Measurements from ENCODE around the gene ZNF782.
"Not testable (repeated sequence)": the region's sequence is repeated elsewhere in the genome, so short reads cannot be mapped to it uniquely, and the experiment has no call there.

The ZNF782 gene

DNA sequence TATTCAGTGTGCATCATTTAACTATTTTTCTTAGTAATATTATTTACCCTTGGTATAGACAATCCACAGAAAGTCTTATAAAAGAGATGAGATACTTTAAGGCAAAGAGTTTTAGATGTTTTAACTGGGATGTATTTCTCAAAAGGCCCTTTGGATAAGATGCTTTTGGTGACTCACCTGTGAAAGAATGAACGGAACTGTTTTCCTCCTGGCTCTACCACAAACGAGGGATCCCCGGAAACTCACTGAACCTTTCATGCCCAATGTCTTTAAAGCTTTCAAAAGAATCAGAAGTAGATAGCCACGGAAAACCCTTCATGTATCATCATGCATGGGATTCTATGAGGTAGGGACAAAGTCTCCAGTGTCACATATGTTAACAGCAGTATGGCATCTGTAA is 1.6 kb downstream of the ZNF782 start:
- DNase-seq, result no peak

DNA sequence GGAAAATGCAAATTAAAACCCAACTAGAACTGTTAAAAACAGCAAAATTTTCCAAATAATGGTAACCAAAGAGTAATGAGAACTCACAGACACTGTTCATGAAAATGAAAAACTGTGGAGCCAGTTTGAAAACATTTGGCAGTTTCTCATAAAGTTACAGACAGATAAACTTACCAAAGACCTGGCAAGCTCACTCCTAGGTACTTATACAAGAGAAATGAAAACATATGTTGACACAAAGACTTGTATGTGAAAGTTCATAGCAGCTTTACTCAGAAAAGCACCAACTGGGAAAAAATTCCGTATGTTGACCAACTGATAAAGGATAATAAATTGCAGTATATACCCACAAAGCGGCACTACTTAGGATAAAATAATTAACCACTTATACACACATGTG is 10.3 kb downstream of the ZNF782 start:
- DNase-seq, result no peak

- no peak for DNase-seq
These were observed 35.8 kb downstream of the ZNF782 start for GRCh38 chr9:96818533-96818932.

DNA sequence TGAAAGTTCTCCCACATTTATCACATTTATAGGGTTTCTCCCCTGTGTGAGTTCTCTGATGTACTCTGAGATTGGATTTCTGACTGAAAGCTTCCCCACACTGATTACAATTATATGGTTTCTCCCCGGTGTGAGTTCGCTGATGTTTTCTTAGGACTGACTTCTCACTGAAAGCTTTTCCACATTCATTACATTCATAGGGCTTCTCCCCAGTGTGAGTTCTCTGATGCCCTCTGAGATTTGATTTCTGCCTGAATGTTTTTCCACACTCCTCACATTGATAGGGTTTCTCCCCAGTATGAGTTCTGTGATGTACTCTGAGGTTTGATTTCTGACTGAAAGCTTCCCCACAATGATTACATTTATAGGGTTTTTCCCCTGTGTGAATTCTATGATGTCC is 36.3 kb downstream of the ZNF782 start:
- DNase-seq, result no peak

GRCh38 chr9:96813607-96814006 is 40.7 kb downstream of the ZNF782 start:
- DNase-seq, result no peak

- not testable (repeated sequence) for DNase-seq
These were observed 55.4 kb downstream of the ZNF782 start for GRCh38 chr9:96798959-96799358.

GRCh38 chr9:96784021-96784420 is 70.3 kb downstream of the ZNF782 start:
- DNase-seq, result no peak

GRCh38 chr9:96782235-96782634 is 72.1 kb downstream of the ZNF782 start:
- DNase-seq, result no peak

- no peak for DNase-seq
These were observed 72.8 kb downstream of the ZNF782 start for GRCh38 chr9:96781552-96781951.

GRCh38 chr9:96779089-96779488 is 75.2 kb downstream of the ZNF782 start:
- no peak for DNase-seq

- peak; percentile 1 for DNase-seq
These were observed 76.9 kb downstream of the ZNF782 start for GRCh38 chr9:96777426-96777864.

DNA sequence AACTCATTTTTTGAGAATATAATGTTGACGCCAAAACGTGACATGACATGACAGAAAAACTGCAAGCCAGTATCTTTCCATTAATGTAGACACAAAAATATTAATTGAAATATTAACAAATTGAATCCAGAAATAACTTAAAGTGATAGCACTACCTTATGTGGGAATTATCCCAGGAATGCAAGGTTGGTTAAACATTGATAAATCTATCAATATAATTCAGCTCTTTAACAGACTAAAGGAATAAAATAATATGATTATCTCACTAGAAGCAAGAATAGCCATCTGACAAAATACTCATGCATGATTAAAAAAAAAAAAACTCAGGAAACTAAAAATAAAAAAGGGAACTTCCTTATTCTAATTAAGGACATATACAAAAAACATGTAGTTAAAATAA is 83.2 kb downstream of the ZNF782 start:
- DNase-seq, result no peak

DNA sequence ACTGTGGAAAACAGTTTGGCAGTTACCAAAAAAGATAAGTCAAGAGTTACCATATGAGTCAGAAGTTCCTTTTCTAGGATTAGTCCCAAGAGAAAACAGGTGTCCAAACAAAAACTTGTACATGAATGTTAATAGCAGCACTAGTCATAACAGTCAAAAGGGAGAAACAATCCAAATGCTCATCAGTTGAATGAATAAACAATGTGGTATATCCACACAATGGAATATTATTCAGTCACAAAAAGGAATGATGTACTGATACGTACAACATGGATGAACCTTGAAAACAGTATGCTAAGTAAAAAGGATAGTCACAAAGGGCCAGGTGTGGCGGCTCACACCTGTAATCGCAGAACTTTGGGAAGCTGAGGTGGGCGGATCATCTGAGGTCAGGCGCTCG is 84.3 kb downstream of the ZNF782 start:
- no peak for DNase-seq

Measured in CD4-positive, alpha-beta T cell treated with Interleukin-10 for 1 hour (primary cell).